ENCODE results near the gene E2F7.

Gene E2F7

GRCh38 chr12:77062846-77063461, 2.4 kb downstream of the E2F7 start:
- no peak for DNase-seq

GRCh38 chr12:77062396-77062795, 3.0 kb downstream of the E2F7 start:
- DNase-seq, result no peak

GRCh38 chr12:77060883-77061240, 4.5 kb downstream of the E2F7 start:
- no peak for DNase-seq

GRCh38 chr12:77060136-77060882, 5.1 kb downstream of the E2F7 start:
- no peak for DNase-seq

- DNase-seq, result no peak
These were observed 6.6 kb downstream of the E2F7 start for GRCh38 chr12:77058740-77059139.

GRCh38 chr12:77054851-77055250, 10.5 kb downstream of the E2F7 start:
- no peak for DNase-seq

- DNase-seq, result no peak
These were observed 12.1 kb downstream of the E2F7 start for GRCh38 chr12:77053259-77053658.

- peak; percentile 72 for DNase-seq
These were observed 15.5 kb downstream of the E2F7 start for GRCh38 chr12:77049767-77050353.

- DNase-seq, result no peak
These were observed 17.8 kb downstream of the E2F7 start for GRCh38 chr12:77047341-77048109.

- no peak for DNase-seq
These were observed 18.9 kb downstream of the E2F7 start for GRCh38 chr12:77046468-77046867.

GRCh38 chr12:77045183-77045582, 20.2 kb downstream of the E2F7 start:
- no peak for DNase-seq

- DNase-seq, result no peak
These were observed 20.6 kb downstream of the E2F7 start for GRCh38 chr12:77044721-77045120.

GRCh38 chr12:77042833-77043232, 22.5 kb downstream of the E2F7 start:
- DNase-seq, result no peak

- DNase-seq, result no peak
These were observed 25.1 kb downstream of the E2F7 start for GRCh38 chr12:77040231-77040630.

GRCh38 chr12:77035226-77035625, 30.1 kb downstream of the E2F7 start:
- no peak for DNase-seq

- no peak for DNase-seq
These were observed 31.5 kb downstream of the E2F7 start for GRCh38 chr12:77033658-77034536.

- DNase-seq, result no peak
These were observed 33.0 kb downstream of the E2F7 start for GRCh38 chr12:77032406-77032805.

GRCh38 chr12:77031745-77032144, 33.6 kb downstream of the E2F7 start:
- DNase-seq, result no peak

GRCh38 chr12:77025782-77026314, 39.5 kb downstream of the E2F7 start:
- no peak for DNase-seq

- no peak for DNase-seq
These were observed 41.9 kb downstream of the E2F7 start for GRCh38 chr12:77023501-77023900.

GRCh38 chr12:77019920-77020319, 45.4 kb downstream of the E2F7 start:
- no peak for DNase-seq

- no peak for DNase-seq
These were observed 48.8 kb downstream of the E2F7 start for GRCh38 chr12:77016606-77017005.

Measured in NCI-H345 (cell line).